ENCODE data around the gene TTC8. TPM values are rescaled to one million over a fixed set of nuclear protein-coding genes. Genes with fewer than 3 reads are reported as not detected.
"Not testable (repeated sequence)": the region's sequence is repeated elsewhere in the genome, so short reads cannot be mapped to it uniquely, and the experiment has no call there.

The TTC8 gene
- polyA plus RNA-seq, 3 donors: 2.3 to 3.7 (median 2.7) TPM

DNA sequence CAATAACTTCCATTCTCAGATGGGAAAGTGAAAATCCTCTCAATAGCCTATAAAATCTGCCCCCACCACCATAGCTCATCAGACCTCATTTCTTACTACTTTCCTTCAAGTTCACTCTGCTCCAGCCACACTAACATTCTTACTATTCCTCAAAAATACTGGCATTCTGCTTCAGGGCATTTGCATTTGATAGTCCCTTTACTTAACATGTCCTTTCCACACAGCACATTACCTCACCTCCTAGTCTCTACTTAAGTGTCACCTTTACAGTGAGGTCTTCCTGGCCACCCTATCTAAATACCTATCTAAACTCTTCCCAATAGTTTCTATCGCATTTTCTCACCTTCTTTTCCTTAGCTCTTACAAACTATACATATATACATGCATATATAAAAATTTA lies 38.5 kb upstream of the TTC8 start:
- H3K27ac ChIP-seq (ENCODE audit: low read depth in 1 of 2, low read length in 2 of 2): no peak overlapping the region
- Mint-ChIP-seq H3K4me1 (no peaks in the 10 kb centered on the region), H3K9me3 (peaks cover 18 to 36% (median 25%) of the 10 kb centered on the region in 7 donors), H3K4me3 (no peak overlapping the region), H3K36me3 (no peaks in the 10 kb centered on the region), H3K27me3 (ENCODE audit: low read depth in 3 of 3) (peaks cover 14 to 24% (median 18%) of the 10 kb centered on the region in 3 donors), H3K27ac (no peak overlapping the region)
- no peak overlapping the region for H3K4me2 ChIP-seq (replicated peaks; ENCODE audit: extremely low read depth, low read length, poor library complexity, severe bottlenecking)
- intact Hi-C loops (cut with micrococcal nuclease): no loop called here
- no peak overlapping the region for H3K9ac ChIP-seq (ENCODE audit: insufficient read depth, low read length, poor library complexity, severe bottlenecking)
- no peaks in the 10 kb centered on the region for H4K20me1 ChIP-seq (ENCODE audit: insufficient read depth, low read length)
- no peak overlapping the region for H3K4me3 ChIP-seq (replicated peaks in 1 of 3; ENCODE audit: low read depth in 2 of 3, low read length in 3 of 3)
- H2AFZ ChIP-seq (ENCODE audit: insufficient read depth, low read depth, low read length, poor library complexity, severe bottlenecking): no peak overlapping the region
- peaks cover 14 to 18% of the 10 kb centered on the region in 2 donors for H3K9me3 ChIP-seq (replicated peaks in 1 of 2; ENCODE audit: control insufficient read depth in 1 of 2, insufficient read depth in 1 of 2, low read length in 2 of 2)
- no peaks in the 10 kb centered on the region for H3K4me1 ChIP-seq (ENCODE audit: control insufficient read depth in 1 of 2, insufficient read depth in 2 of 2, low read length in 2 of 2)
- TF ChIP-seq, protein P1, sequence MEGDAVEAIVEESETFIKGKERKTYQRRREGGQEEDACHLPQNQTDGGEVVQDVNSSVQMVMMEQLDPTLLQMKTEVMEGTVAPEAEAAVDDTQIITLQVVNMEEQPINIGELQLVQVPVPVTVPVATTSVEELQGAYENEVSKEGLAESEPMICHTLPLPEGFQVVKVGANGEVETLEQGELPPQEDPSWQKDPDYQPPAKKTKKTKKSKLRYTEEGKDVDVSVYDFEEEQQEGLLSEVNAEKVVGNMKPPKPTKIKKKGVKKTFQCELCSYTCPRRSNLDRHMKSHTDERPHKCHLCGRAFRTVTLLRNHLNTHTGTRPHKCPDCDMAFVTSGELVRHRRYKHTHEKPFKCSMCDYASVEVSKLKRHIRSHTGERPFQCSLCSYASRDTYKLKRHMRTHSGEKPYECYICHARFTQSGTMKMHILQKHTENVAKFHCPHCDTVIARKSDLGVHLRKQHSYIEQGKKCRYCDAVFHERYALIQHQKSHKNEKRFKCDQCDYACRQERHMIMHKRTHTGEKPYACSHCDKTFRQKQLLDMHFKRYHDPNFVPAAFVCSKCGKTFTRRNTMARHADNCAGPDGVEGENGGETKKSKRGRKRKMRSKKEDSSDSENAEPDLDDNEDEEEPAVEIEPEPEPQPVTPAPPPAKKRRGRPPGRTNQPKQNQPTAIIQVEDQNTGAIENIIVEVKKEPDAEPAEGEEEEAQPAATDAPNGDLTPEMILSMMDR (IDR thresholded peaks at IDR 0.05): no peak
- H3K36me3 ChIP-seq (replicated peaks in 1 of 2; ENCODE audit: control insufficient read depth in 1 of 2, insufficient read depth in 2 of 2, low read length in 2 of 2): no peaks in the 10 kb centered on the region
- DNase-seq: no peak
- peaks cover 11 to 23% of the 10 kb centered on the region in 2 donors for H3K27me3 ChIP-seq (ENCODE audit: control insufficient read depth in 2 of 2, insufficient read depth in 2 of 2, low read length in 2 of 2)
- no peaks in the 10 kb centered on the region for H3K79me2 ChIP-seq (ENCODE audit: insufficient read depth, low read length)
- 100% methylated on average over 1 of the region's 1 CpG for WGBS (ENCODE audit: insufficient coverage)

DNA sequence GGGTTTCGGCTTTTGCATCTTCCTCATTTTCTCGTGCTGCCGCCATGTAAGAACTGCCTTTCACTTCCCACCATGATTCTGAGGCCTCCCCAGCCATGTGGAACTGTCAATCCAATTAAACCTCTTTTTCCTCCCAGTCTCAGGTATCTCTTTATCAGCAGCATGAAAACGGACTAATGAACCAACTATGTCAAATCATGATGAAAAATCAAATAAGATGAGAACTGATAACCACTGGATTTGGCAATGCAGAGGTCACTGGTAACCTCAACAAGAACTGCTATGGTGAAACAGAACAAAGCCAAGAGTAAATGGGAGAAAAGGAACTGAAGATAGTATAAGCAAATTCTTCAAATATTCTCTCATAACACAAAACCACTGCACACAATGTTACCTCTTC lies 37.7 kb upstream of the TTC8 start:
- DNase-seq: no peak
- no peaks in the 10 kb centered on the region for H3K36me3 Mint-ChIP-seq
- H4K20me1 ChIP-seq (ENCODE audit: insufficient read depth, low read length): no peaks in the 10 kb centered on the region
- peaks cover 22 to 32% (median 26%) of the 10 kb centered on the region in 3 donors for H3K27me3 Mint-ChIP-seq (ENCODE audit: low read depth in 3 of 3)
- 74% methylated on average over 4 of the region's 4 CpGs for whole genome bisulfite sequencing (ENCODE audit: insufficient coverage)
- TF ChIP-seq, protein P1 (IDR thresholded peaks at IDR 0.05): no peak
- H3K9ac ChIP-seq (ENCODE audit: insufficient read depth, low read length, poor library complexity, severe bottlenecking): no peak overlapping the region
- H3K27me3 ChIP-seq (ENCODE audit: control insufficient read depth in 2 of 2, insufficient read depth in 2 of 2, low read length in 2 of 2): peaks cover 19 to 31% of the 10 kb centered on the region in 2 donors
- H3K27ac Mint-ChIP-seq: no peak overlapping the region
- intact Hi-C loops (cut with micrococcal nuclease): no loop called here
- H3K4me2 ChIP-seq (replicated peaks; ENCODE audit: extremely low read depth, low read length, poor library complexity, severe bottlenecking): no peak overlapping the region
- H3K36me3 ChIP-seq (replicated peaks in 1 of 2; ENCODE audit: control insufficient read depth in 1 of 2, insufficient read depth in 2 of 2, low read length in 2 of 2): no peaks in the 10 kb centered on the region
- H3K4me1 Mint-ChIP-seq: peaks cover 1% of the 10 kb centered on the region
- H3K9me3 ChIP-seq (replicated peaks in 1 of 2; ENCODE audit: control insufficient read depth in 1 of 2, insufficient read depth in 1 of 2, low read length in 2 of 2): peaks cover 14 to 18% of the 10 kb centered on the region in 2 donors
- no peaks in the 10 kb centered on the region for H3K79me2 ChIP-seq (ENCODE audit: insufficient read depth, low read length)
- no peak overlapping the region for H3K4me3 ChIP-seq (replicated peaks in 1 of 3; ENCODE audit: low read depth in 2 of 3, low read length in 3 of 3)
- no peak overlapping the region for H3K27ac ChIP-seq (ENCODE audit: low read depth in 1 of 2, low read length in 2 of 2)
- H3K4me1 ChIP-seq (ENCODE audit: control insufficient read depth in 1 of 2, insufficient read depth in 2 of 2, low read length in 2 of 2): peaks cover under 1 to 2% of the 10 kb centered on the region in 2 donors
- H3K4me3 Mint-ChIP-seq: no peak overlapping the region
- peaks cover 17 to 34% (median 27%) of the 10 kb centered on the region in 7 donors for H3K9me3 Mint-ChIP-seq
- no peak overlapping the region for H2AFZ ChIP-seq (ENCODE audit: insufficient read depth, low read depth, low read length, poor library complexity, severe bottlenecking)

DNA sequence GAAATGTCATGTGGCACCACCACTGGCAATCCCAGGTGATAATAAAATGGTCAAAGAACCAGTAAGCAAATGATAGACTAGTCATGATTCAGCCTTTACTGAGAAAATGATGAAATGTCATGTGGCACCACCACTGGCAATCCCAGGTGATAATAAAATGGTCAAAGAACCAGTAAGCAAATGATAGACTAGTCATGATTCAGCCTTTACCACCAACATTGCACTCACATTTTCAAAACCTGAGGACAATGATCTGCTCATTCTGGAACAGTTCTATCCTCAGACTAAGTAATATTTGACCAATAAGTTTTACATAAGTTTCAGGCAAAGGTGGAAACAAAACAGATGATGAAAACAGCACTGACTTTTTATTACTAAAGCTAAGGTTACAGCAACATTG lies 34.9 kb upstream of the TTC8 start:
- H4K20me1 ChIP-seq (ENCODE audit: insufficient read depth, low read length); H3K79me2 ChIP-seq (ENCODE audit: insufficient read depth, low read length); H3K9ac ChIP-seq (ENCODE audit: insufficient read depth, low read length, poor library complexity, severe bottlenecking); H2AFZ ChIP-seq (ENCODE audit: insufficient read depth, low read depth, low read length, poor library complexity, severe bottlenecking); H3K36me3 ChIP-seq (replicated peaks in 1 of 2; ENCODE audit: control insufficient read depth in 1 of 2, insufficient read depth in 2 of 2, low read length in 2 of 2); H3K27ac Mint-ChIP-seq; H3K27ac ChIP-seq (ENCODE audit: low read depth in 1 of 2, low read length in 2 of 2); H3K4me3 ChIP-seq (replicated peaks in 1 of 3; ENCODE audit: low read depth in 2 of 3, low read length in 3 of 3); intact Hi-C loops (cut with micrococcal nuclease); H3K36me3 Mint-ChIP-seq; H3K9me3 ChIP-seq (replicated peaks in 1 of 2; ENCODE audit: control insufficient read depth in 1 of 2, insufficient read depth in 1 of 2, low read length in 2 of 2); H3K4me2 ChIP-seq (replicated peaks; ENCODE audit: extremely low read depth, low read length, poor library complexity, severe bottlenecking); H3K4me3 Mint-ChIP-seq; DNase-seq: not testable (repeated sequence)
- Mint-ChIP-seq H3K27me3 (ENCODE audit: low read depth in 3 of 3) (peaks cover 39 to 56% (median 50%) of the 10 kb centered on the region in 3 donors), H3K9me3 (peaks cover 10 to 18% (median 12%) of the 10 kb centered on the region in 7 donors), H3K4me1 (peaks cover 13% of the 10 kb centered on the region)
- H3K4me1 ChIP-seq (ENCODE audit: control insufficient read depth in 1 of 2, insufficient read depth in 2 of 2, low read length in 2 of 2): peaks cover 12 to 17% of the 10 kb centered on the region in 2 donors
- H3K27me3 ChIP-seq (ENCODE audit: control insufficient read depth in 2 of 2, insufficient read depth in 2 of 2, low read length in 2 of 2): peaks cover 24 to 50% of the 10 kb centered on the region in 2 donors

Data from CD14-positive monocyte (primary cell).